BJ (cell line): Measurements from ENCODE around the gene NUDT12. TPM values are rescaled to one million over a fixed set of nuclear protein-coding genes. Genes with fewer than 3 reads are reported as not detected.

Experiments used
- CTCF ChIA-PET: fragments of 350-600 bp; formaldehyde crosslinking; extraction: SDS; loops from one replicate; lab custom pipeline; 2021; ENCODE audit warnings: antibody characterized with exemption, inconsistent platforms; lab: Yijun Ruan, JAX
- POLR2A ChIA-PET: fragments of 300-600 bp; sonication (Branson Sonifier 250); formaldehyde crosslinking; extraction: SDS; loops from one replicate; lab custom pipeline; 2021; ENCODE audit warnings: antibody characterized with exemption; lab: Charles Lee
- DNase-seq: peaks from one replicate; pipeline ENCODE4 v3.0.0-alpha.2; 2011; ENCODE audit warnings: low read depth
- H3K27me3 ChIP-seq: 2 replicates; pipeline ENCODE4 v1.6.0; 2011; ENCODE audit warnings: low read length; ENCODE audit not compliant: control insufficient read depth, insufficient read depth
- H3K36me3 ChIP-seq: 2 replicates; pipeline ENCODE4 v1.5.1; 2011; ENCODE audit warnings: low read length; ENCODE audit not compliant: control insufficient read depth, insufficient read depth
- H3K4me3 ChIP-seq: 2 replicates; pipeline ENCODE4 v1.5.1; 2011; ENCODE audit warnings: low read depth, mild to moderate bottlenecking, control low read depth, low read length
- CTCF ChIP-seq: IDR thresholded peaks from 2 replicates; pipeline ENCODE4 v1.5.1; 2011; ENCODE audit warnings: low read depth, mild to moderate bottlenecking, control low read depth, inconsistent platforms, low read length, moderate library complexity; ENCODE audit not compliant: insufficient read depth
- polyA minus RNA-seq: library from RNA; depleted of rRNA, polyadenylated mRNA; stranded (reverse); fragments of >200 nt; gene quantifications from 2 replicates; pipeline ENCODE4 v1.2.3, GENCODE V29; 2011; rRNA and poly(A)+ RNA removed
- polyA plus RNA-seq: library from polyadenylated mRNA; depleted of rRNA; stranded (reverse); fragments of >200 nt; gene quantifications from 2 replicates; pipeline ENCODE4 v1.2.3, GENCODE V29; 2011; rRNA removed

Gene NUDT12
- polyA plus RNA-seq: 3.4 and 7.7 TPM in 2 replicates
- 1.1 and 1.6 TPM in 2 replicates for polyA minus RNA-seq

DNA sequence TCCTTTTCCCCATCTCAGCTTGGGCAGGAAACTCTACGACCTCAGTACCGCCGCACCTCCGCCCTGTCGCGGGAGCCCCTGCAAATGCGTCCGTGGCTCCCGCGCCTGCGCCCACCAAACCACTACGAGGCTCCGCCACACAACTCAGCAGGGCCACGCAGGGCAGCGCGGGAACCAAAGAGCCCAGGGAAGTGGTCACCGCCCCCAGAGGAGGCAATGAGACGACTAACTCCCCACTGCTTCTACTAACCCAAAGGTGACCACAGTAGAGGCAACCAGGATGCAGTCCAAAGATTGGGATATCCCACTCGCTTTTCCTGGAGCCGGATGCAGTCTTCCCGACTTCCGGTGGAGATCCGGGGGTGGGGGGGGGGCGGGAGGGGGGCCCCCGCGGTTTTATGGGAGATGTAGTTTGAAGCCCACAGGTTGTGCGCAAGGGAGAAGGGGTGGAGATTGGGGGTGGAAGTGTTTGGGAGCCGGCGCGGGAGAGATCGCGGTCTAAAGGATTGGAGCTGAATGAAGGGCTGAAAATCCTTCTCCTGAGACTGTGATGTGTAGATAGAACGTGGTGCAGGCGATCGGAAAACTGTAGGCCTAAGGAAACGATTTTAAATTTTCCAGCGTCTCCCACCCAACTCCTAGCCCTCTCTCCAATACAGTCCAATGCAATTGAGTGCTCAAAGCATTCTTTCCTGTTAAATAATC lies at the start of gene NUDT12:
Gene NUDT12, minus strand, starts transcription at position 337 of the 705 bp plus-strand sequence. CDS start 2,541 bp downstream, outside the sequence.
- DNase-seq: peak; percentile 28
- Histone ChIP-seq H3K27me3 (no peaks in the 10 kb centered on the region), H3K36me3 (no peaks in the 10 kb centered on the region), H3K4me3 (peak within 1 kb of the TSS; percentile 55)
- ChIA-PET POLR2A (no interaction called here), CTCF (interaction anchor here (1.1 to 1.6 kb wide), 2 partner anchors 18 to 88 kb away, joined by 3 to 5 read pairs; no protein-coding TSS in a partner anchor)
- no peak for TF ChIP-seq CTCF

DNA sequence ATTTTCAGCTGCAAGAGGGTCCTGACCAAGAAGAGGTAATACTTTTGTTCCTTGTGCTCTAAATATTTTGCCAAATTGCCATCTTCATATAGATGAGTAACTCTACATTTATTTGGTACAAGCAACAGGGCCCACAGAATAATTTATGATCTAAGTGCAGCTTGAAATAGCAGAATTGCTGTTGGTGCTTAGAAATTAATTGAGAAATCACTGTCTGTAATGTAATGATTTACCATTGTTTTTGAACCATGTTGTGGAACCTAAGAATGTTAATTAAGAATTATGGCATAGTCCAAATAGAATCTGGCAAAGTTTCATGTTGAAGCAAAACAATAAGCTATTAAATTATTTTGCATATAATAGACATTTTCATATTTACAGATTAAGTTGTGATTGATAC lies 44.8 kb upstream of the NUDT12 start:
- CTCF ChIA-PET: no interaction called here
- no peaks in the 10 kb centered on the region for H3K27me3 ChIP-seq
- DNase-seq: no peak
- H3K4me3 ChIP-seq: no peak overlapping the region
- TF ChIP-seq CTCF: no peak
- no peaks in the 10 kb centered on the region for H3K36me3 ChIP-seq
- POLR2A ChIA-PET: no interaction called here

DNA sequence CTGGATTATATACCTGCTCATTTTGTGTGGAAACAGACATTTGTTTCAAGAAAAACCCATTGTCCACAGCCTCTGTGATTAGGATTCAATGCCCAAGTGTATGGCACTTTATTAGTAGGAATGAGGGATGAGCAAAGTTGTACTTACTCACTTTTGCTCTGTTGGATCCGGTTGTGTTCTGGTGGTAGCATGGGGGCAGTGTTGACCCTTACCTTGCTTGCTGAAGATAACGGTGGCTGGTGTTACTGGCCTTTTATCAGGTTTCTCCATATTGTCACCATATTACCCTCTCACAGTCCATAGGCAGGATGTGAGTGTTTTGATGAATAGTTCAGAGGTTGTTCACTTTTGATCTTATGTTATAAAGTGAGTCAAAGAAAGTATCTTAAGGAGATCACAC lies 42.7 kb upstream of the NUDT12 start:
- TF ChIP-seq CTCF: no peak
- ChIA-PET CTCF (no interaction called here), POLR2A (no interaction called here)
- no peaks in the 10 kb centered on the region for H3K27me3 ChIP-seq
- H3K36me3 ChIP-seq: no peaks in the 10 kb centered on the region
- no peak for DNase-seq
- no peak overlapping the region for H3K4me3 ChIP-seq

- ChIA-PET CTCF (no interaction called here), POLR2A (no interaction called here)
- Histone ChIP-seq H3K27me3 (no peaks in the 10 kb centered on the region), H3K4me3 (no peak overlapping the region), H3K36me3 (no peaks in the 10 kb centered on the region)
- no peak for TF ChIP-seq CTCF
- no peak for DNase-seq
These were observed 39.8 kb upstream of the NUDT12 start for GRCh38 chr5:103602438-103602837.

DNA sequence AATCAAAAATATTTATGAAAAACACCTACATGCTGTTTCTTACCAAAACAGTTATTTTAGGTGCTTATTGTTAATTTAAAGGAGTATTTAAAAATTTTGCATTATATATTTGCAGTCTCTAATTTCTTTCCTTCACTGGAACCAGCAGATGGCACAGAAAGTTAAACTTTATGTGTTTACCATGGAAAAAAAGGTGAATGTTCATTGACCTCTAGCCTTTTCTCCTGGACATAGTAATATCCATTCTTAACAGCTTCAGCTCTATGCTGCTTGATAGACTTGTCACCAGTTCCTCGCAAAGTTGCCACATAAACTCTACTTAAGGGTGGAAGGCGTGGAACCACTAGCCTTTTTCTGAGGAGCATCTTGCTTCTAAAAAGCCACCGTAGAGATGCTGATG lies 38.7 kb upstream of the NUDT12 start:
- ChIA-PET POLR2A (no interaction called here), CTCF (no interaction called here)
- H3K36me3 ChIP-seq: no peaks in the 10 kb centered on the region
- no peak for DNase-seq
- H3K27me3 ChIP-seq: no peaks in the 10 kb centered on the region
- no peak for TF ChIP-seq CTCF
- H3K4me3 ChIP-seq: no peak overlapping the region
